Left colon (tissue), 2 donors: Measurements from ENCODE around the gene CD300A. TPM values are rescaled to one million over a fixed set of nuclear protein-coding genes. Genes with fewer than 3 reads are reported as not detected.
A peak's percentile ranks its signal among the peaks of the same experiment; 100 is the strongest.
"Not testable (repeated sequence)": the region's sequence is repeated elsewhere in the genome, so short reads cannot be mapped to it uniquely, and the experiment has no call there.

Experiments
- ATAC-seq: fragments of 200-7000 bp; cut with Tn5 transposase; one replicate; pipeline ENCODE4 v1.9.1; 2020; ENCODE audit warnings: mild to moderate bottlenecking, moderate library complexity
- DNase-seq, 2 donors: peaks; one replicate each; pipeline ENCODE4 v3.0.0-alpha.2; 2020
- intact Hi-C, 2 donors: fragments of 100-400 bp; cut with DNase I in 1 of 2; cut with micrococcal nuclease in 1 of 2; formaldehyde crosslinking; loops; one replicate each; pipeline versions ENCODE4 v1.11.2 to v1.14.0; 2022; cut with DNase I, micrococcal nuclease
- total RNA-seq, 2 donors: library from RNA; stranded (reverse); fragmentation: NEBNext Ultra II Directional; extraction: Animal tissue kit (Norgen Biotek cat#: 25700); gene quantifications; one replicate each; pipeline ENCODE4 v1.2.1, GENCODE V29; 2021
- donor health status: DM: no; HTN: no; CAD: no.
- donor health status: DM: yes; HTN: yes; CAD: no.

The CD300A gene
- total RNA-seq, 2 donors from 2014 or later, result 1.8 to 7.9 TPM

DNA sequence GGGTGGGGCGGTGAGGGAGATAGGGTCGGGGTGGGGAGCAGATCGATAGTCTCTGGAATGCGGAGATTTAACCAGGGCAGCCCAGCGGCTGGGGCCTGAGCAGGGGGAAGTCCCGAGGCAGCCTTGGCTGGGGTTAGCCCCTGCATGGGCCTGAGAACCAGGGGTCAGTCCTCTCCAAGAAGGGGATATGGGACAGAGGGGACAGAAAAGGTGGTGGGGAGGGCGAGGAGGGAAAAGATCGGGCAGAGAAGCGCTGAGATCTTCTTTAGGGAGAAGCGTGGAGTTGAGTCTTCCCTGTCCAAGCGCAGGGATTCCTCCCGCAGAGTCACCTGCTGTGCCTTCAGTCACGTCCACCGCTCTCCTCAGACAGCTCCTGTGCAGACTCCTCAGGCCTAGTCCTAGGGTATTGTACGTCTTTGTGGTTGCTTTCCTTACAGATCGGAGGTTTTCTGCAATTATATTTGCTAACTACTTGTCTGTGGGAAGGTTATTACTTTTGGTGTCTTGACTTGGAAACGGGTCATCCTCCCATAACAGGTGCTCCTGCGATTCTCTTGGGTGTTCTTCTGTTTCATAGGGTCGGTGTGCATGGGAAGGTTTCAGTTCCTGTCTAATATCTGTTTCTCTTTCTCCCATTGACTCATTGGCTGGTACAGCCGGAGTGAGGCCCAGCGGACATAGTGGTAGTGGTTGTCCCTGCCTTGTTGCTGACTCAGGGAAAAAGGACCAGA, 952 bp downstream of the CD300A start:
- intact Hi-C loops, result no loop called here
- peak in 1 of 2 donors; percentile 53 for DNase-seq
- ATAC-seq, result no peak

DNA sequence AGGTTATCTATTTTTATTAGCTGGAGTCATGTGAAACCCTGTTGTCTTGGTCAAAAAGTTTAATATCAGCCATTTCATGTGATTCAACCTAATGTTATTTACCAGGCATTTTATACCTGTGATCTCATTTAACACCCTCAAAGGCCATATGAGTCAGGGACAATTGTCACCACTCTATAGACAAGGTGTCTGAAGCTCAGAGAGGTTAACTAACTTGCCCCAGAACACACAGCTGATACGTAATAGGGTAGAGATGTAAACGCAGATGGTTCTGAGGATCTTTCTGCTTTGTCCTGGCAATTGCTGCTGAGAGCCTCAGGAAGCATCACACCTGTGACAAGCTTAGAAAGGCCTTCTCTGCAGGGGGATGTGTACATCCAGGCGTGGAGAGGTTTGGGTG, 4.9 kb downstream of the CD300A start:
- DNase-seq (no peak), ATAC-seq (no peak)
- intact Hi-C loops, result no loop called here

DNA sequence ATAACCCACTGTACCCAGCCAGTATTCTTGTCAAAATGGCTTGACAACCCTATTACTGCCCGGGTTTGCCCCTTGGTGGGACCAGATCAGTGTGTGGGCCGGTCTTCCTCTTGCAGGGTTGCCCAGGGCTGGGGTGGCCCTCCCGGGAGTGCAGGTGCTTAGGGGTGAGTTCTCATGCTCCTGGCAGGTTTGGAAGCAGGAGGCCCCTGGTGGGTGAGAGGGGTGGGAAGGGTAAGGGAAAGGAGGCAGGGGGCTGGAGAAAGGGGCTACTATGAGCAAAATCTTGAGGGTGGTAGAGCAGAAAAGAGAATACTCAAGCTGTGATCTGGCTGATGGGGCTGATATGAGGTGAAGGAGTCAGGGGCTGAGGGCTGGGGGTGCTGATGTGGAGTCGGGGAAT, 6.5 kb downstream of the CD300A start:
- ATAC-seq (no peak), DNase-seq (no peak)
- intact Hi-C loops, result no loop called here

DNA sequence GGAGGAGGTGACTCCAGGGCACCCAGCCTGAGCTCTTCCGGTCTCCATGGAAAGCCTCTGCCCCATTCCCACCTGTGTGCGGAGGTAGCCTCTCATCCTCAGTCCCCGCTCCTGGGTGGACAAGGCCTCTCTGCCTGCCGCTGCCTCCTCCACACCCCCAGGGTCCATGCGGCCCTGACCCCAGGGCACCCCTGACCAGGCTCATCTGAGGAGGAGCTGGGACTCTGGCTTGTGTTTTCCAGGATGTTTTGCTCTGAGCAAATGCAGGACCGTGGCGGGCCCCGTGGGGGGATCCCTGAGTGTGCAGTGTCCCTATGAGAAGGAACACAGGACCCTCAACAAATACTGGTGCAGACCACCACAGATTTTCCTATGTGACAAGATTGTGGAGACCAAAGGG, 6.9 kb downstream of the CD300A start:
- ATAC-seq (no peak), DNase-seq (no peak)
- intact Hi-C loops, result no loop called here

DNA sequence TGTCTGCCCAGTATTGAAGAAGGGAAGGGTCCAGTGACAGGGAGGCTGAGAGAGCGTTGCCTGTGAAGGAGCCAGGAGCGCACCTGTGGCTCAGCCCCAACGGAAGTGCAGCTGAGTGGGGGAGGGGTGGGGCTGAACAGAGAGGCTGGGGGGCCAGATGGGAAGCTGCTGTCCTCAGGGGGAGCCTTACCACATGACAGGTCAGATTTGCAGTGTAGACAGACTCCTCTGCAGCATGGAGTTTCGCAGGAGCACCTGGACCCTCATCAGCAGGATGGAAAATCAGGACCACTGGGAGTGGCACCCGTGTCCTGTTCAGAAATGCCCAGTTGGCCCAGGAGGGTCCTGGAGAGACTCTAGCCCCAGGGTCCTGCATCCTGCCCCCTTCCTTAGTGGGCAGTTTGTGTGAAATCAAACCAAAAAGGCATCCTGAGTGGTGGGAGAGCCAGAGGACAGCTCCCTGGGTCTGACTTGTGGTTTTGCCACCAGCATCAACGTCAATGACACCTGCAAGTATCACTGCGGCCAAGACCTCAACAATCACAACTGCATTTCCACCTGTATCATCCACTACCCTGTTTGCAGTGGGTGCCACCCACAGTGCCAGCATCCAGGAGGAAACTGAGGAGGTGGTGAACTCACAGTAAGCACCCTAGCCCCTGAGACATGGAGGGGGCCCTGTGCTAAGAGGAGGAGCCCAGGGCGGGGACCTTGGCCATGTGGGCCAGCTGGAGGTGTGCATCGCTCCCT, 7.8 kb downstream of the CD300A start:
- ATAC-seq, result no peak
- DNase-seq, result no peak
- intact Hi-C loops, result no loop called here

DNA sequence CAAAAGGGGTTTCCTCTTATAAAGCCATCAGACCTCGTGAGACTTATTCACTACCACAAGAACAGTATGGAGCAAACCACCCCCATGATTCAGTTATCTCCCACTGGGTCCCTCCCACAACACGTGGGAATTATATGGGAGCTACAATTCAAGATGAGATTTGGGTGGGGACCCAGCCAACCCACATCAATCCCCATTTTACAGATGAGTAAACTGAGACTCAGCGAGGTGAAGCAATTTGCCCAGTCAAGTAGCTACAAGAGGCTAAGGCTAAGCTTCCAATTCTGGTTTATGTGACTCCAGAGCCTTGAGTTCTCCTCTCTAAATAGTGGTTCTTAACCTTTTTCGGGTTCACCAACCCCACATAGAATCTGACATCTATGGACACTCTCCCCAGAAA, 8.8 kb downstream of the CD300A start:
- no peak for DNase-seq
- ATAC-seq, result no peak
- intact Hi-C loops, result no loop called here

DNA sequence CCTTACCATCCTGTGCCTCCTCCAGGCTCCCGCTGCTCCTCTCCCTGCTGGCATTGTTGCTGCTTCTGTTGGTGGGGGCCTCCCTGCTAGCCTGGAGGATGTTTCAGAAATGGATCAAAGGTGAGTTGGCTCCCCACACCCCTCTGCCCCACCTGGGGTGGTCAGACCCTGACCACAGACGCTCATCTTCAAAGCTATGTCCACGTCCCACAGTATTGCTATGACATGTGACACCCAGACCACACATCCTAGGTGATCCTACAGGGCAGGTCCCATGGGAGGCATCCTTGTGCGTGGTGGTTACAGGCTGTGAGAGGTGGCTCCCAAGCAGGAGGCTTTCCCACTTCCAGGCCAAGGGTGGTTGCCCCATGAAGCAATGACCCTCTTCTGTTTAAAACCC, 11.0 kb downstream of the CD300A start:
- intact Hi-C loops, result no loop called here
- DNase-seq (no peak), ATAC-seq (no peak)

DNA sequence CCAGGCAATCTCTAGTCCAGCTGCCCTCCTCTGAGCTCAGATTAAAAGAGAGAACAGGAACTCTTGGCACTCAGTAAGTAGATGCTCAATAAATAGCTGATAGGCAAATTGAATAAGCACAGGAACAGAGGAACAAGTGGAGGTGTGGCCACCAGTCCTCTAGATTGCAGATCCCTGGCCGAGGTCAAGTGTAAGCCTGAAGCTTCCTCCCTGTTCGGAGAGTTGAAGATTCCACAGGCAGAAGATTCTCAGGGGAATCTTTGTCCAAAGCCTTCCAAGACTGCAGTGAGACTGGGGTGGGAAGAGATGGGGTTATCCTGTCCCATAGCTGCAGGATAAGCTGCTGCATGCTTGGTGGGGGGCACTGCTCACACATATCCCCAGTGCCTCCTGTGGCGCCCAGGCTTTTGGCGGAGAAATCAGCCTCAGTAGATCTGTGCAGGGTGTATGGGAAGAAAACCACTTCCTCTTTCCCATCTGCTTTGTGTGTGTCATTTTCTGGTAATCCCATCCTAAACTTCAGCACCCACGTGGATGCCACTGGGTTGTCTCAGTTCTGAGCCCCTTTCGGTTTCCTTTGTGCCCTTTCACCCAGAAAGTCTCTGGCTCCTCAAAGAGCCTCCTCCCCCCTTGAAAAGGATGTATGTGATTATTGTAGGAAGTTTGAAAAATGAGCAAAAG, 12.1 kb downstream of the CD300A start:
- intact Hi-C loops, result no loop called here
- no peak for ATAC-seq
- peak in 1 of 2 donors; percentile 42 for DNase-seq

DNA sequence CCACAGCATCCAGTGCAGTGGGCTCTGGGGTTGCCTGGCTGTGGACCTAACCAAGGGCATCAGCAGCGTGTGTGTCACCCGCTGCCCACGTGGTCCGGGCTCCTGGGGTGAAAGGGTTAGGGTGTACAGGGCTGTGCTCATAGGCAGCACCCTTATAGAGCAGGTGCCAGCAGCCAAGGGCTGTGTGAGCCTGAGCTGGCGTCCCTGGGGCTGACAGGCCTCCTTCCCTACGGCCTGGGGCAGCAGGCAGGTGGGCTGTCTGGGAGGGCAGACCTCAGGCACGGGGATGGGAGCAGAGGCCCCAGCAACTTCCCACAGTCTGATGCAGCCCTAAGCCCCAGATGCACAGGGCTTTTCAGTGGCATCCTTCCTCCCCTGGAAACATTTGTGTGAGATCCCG, 13.9 kb downstream of the CD300A start:
- ATAC-seq (no peak), DNase-seq (no peak)
- intact Hi-C loops, result no loop called here

DNA sequence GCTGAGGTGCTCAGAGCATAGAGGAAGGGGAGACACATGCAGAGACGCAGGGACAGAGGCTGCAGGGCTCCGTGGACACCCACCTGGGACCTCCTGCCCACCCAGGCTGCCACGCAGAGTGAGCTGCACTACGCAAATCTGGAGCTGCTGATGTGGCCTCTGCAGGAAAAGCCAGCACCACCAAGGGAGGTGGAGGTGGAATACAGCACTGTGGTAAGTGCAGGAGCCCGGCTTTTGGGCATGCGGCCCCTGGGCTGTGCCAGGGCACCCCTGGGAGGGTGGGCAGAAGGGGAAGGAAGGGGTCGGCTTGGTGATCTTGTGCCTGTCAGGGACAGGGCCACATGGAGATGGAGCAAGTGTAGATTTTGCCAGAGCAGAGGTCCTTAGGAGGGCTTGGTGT, 15.2 kb downstream of the CD300A start:
- intact Hi-C loops, result no loop called here
- ATAC-seq (no peak), DNase-seq (no peak)

DNA sequence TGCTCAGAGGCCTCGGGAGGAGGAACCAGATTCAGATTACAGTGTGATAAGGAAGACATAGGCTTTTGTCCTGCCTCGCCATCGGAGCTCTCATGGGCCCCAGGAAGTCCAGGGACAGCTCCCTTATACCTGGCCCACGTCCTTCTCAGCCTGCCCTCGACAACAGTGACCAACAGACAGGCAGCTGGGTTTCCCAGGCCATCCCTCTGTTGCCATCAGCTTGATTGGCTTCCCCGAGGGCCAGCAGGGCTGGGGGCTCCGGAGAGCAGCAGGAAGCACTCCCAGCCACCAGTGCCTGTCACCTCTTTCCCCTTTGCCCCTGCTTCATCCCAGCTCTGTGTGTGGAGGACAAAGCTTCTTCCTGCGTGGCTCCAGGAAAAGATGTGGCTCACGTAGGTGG, 17.6 kb downstream of the CD300A start:
- intact Hi-C loops, result no loop called here
- DNase-seq, result no peak

DNA sequence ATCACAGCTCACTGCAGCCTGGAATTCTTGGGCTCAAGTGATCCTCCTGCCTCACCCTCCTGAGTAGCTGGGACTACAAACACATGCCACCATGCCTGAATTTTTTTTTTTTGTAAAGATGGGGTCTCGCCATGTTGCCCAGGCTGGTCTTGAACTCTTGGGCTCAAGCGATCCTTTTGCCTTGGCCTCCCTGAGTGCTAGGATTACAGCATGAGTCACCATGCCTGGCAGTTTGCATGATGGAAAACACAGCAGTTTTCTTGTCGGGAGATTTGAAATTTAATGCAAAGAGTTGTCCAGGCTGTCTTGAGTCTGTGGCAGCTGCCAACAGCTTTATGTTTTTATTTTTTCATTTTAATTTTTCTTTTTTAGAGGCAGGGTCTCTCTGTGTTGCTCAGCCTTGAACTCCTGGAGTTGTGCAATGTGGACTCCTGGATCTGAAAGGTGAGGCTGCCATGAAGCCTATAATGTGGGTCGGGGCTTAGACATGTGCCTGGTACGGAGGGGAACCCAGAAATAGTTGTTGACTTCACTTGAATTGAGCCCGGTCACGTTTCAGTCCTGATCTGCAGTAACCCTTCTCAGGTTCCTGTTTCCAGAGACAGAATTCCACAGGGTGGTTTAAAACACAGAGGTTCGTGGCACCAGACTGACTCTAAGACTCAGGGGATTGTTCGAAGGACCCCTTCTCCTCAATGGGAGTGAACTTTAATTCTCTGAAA, 18.7 kb downstream of the CD300A start:
- ATAC-seq (peak; percentile 41), DNase-seq (no peak)
- intact Hi-C loops, result no loop called here

More for the DNA sequence above, 17.6 kb downstream of the CD300A start:
- ATAC-seq, result no peak

DNA sequence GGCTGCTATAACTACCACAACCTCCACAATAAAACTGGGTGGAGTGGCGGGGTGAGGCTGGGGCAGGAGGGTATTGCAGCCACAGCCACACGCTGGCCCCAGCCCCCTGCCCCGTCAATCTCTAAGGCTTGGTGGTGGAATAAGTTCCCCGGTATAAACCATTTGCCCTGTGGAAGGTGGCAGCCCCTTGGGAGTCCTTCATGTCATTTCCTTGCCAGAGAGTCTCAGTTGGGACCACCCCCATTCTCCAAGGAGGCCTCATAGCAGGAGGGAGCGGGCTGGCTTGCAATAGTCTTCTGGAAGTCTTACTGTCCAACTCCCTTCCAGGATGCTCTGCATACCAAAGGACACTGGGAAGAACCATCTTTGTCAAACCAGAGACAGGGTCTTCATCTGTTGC, 19.4 kb downstream of the CD300A start:
- ATAC-seq (peak; percentile 83), DNase-seq (no peak)
- intact Hi-C loops, result no loop called here

DNA sequence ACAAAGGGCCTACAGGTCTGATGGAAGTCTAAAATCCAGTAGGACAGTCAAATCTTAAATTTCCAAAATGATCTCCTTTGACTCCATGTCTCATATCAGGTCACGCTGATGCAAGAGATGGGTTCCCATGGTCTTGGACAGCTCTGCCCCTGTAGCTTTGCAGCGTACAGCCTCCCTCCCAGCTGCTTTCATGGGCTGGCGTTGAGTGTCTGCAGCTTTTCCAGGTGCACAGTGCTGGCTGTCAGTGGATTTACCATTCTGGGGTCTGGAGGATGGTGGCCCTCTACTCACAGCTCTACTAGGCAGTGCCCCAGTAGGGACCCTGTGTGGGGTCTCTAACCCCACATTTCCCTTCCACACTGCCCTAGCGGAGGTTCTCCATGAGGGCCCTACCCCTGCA, 21.8 kb downstream of the CD300A start:
- DNase-seq, ATAC-seq, intact Hi-C loops: not testable (repeated sequence)

DNA sequence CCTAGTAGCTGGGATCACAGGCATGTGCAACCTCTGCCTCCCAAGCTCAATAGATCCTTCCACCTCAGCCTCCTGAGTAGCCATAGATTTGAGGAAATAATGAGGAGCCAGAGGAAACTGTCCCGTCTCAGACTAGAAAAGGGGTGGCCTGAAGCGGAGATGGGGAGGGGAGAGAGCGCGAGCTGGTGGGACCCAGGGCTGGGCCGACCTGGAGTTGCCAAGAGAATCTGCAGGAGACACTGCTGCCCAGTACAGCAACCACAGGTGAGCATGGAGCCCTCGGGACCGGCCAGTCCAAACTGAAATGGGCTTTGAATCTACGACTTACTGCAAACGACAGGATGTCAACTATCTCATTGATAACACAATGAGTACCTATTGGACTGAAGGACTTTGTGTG, 24.3 kb downstream of the CD300A start:
- intact Hi-C loops, result no loop called here
- no peak for ATAC-seq

DNA sequence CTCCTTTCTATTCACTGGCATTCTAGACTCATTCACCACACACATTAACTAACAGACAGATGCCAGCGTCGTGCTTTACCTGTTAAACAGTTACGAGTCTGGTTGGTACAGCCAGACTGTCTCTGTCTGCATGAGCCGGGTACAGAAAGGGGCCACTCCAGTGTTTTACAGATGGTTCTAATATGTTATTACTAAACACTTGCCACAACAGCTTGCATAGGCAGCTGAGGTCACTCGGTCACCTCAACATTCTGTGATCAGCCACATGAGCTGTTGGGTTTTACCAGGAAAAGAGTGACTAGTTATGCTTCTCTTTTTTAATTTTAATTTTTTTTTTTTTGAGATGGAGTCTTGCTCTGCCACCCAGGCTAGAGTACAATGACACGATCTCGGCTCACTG, 25.2 kb downstream of the CD300A start:
- ATAC-seq, result no peak
- no peak for DNase-seq
- intact Hi-C loops, result no loop called here

More for the DNA sequence above, 24.3 kb downstream of the CD300A start:
- DNase-seq, result no peak

DNA sequence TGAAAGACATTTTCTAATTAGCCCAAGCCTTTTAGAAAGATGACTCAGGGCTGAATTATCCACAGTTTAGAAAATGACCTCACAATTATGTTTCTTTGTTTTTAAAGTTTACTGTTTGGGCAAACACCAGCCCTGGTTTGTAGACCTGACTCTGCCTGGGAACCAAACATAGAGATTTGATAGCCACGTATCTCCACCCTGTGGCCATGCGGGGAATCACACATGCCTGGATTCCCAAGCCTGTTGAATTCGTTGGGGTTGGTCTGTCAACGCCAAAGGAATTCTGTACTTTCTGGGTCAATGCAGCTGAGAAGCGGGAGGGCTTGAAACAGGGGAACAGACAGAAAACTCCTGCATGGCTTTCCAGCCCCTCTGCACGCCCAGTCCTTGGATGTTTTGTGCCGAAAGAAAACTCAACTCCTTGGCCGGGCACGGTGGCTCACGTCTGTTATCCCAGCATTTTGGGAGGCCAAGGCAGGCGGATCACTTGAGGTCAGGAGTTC, 26.9 kb downstream of the CD300A start:
- DNase-seq, result peak; percentile 44 to 79
- peak; percentile 90 for ATAC-seq
- intact Hi-C loops, result no loop called here

DNA sequence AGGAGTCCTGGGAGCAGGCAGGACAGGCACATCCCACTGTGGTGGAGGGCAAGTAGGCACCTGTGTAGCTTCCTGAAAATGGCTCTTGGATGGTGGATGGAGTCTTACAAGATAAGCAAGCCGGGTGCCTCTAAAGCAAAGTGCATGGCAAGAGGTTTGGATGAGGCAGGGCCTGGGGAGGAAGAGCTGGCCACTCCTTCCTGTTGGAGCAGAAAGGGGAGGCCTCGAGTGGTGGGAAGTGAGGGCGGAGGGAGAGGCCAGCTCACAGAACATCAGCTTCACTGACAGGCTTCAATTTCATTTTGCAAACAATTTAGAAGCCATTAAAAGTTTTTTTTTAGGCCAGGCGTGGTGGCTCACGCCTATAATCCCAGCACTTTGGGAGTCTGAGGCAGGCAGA, 31.0 kb downstream of the CD300A start:
- DNase-seq (no peak), ATAC-seq (no peak)
- intact Hi-C loops, result no loop called here

DNA sequence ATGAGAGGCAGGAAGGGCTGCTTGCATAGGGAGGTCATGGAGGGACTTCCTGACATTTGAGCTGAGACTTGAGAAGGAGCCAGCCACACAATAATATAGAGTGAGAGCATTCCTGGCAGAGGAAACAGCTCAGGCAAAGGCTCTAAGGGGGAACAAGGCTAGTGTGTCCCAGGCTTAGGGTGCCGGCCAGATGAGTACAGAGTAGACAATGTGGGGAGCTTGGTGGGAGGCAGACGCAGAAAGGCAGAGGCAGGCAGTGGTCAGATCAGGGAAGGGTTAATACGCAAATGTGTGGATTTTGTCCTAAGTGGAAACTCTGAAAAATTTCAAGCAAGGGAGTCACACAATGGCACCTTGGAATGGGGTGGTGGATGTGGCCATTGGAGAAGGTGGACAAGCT, 33.6 kb downstream of the CD300A start:
- ATAC-seq (no peak), DNase-seq (no peak)
- intact Hi-C loops, result no loop called here
